GM03348 (cell line): Measurements from ENCODE around the gene WWOX.

Experiments used
- DNase-seq: peaks from one replicate; pipeline ENCODE4 v3.0.0; 2012; ENCODE audit warnings: low spot score

Gene WWOX

GRCh38 chr16:78105517-78105916, 6.1 kb downstream of the WWOX start:
- DNase-seq = no peak

- no peak for DNase-seq
Observed at GRCh38 chr16:78106686-78107085, 7.2 kb downstream of the WWOX start.

GRCh38 chr16:78108451-78108850, 9.0 kb downstream of the WWOX start:
- no peak for DNase-seq

GRCh38 chr16:78113258-78113657, 13.8 kb downstream of the WWOX start:
- DNase-seq = no peak

- no peak for DNase-seq
Observed at GRCh38 chr16:78115659-78116058, 16.2 kb downstream of the WWOX start.

- no peak for DNase-seq
Observed at GRCh38 chr16:78116946-78117345, 17.5 kb downstream of the WWOX start.

- no peak for DNase-seq
Observed at GRCh38 chr16:78117391-78117790, 17.9 kb downstream of the WWOX start.

GRCh38 chr16:78118469-78119025, 19.1 kb downstream of the WWOX start:
- DNase-seq = no peak

GRCh38 chr16:78122774-78123315, 23.4 kb downstream of the WWOX start:
- DNase-seq = peak; percentile 72

- no peak for DNase-seq
Observed at GRCh38 chr16:78125112-78125844, 25.8 kb downstream of the WWOX start.

- DNase-seq = no peak
Observed at GRCh38 chr16:78126662-78127061, 27.2 kb downstream of the WWOX start.

- DNase-seq = peak; percentile 34
Observed at GRCh38 chr16:78127130-78127529, 27.7 kb downstream of the WWOX start.

- no peak for DNase-seq
Observed at GRCh38 chr16:78128913-78129312, 29.5 kb downstream of the WWOX start.

- DNase-seq = no peak
Observed at GRCh38 chr16:78129349-78129748, 29.9 kb downstream of the WWOX start.

- DNase-seq = no peak
Observed at GRCh38 chr16:78130083-78130608, 30.7 kb downstream of the WWOX start.

GRCh38 chr16:78130950-78131349, 31.5 kb downstream of the WWOX start:
- DNase-seq = no peak

- no peak for DNase-seq
Observed at GRCh38 chr16:78133919-78134318, 34.5 kb downstream of the WWOX start.

GRCh38 chr16:78134944-78135619, 35.6 kb downstream of the WWOX start:
- no peak for DNase-seq

GRCh38 chr16:78137179-78137578, 37.7 kb downstream of the WWOX start:
- no peak for DNase-seq

GRCh38 chr16:78137782-78138616, 38.5 kb downstream of the WWOX start:
- DNase-seq = no peak

GRCh38 chr16:78140818-78141466, 41.5 kb downstream of the WWOX start:
- DNase-seq = no peak
